ENCODE results near the gene CDC42BPG. TPM values are rescaled to one million over a fixed set of nuclear protein-coding genes. Genes with fewer than 3 reads are reported as not detected.
A peak's percentile ranks its signal among the peaks of the same experiment; 100 is the strongest.

CDC42BPG gene
- total RNA-seq, 1 experiment from 2014 or later = 0.15 TPM

DNA sequence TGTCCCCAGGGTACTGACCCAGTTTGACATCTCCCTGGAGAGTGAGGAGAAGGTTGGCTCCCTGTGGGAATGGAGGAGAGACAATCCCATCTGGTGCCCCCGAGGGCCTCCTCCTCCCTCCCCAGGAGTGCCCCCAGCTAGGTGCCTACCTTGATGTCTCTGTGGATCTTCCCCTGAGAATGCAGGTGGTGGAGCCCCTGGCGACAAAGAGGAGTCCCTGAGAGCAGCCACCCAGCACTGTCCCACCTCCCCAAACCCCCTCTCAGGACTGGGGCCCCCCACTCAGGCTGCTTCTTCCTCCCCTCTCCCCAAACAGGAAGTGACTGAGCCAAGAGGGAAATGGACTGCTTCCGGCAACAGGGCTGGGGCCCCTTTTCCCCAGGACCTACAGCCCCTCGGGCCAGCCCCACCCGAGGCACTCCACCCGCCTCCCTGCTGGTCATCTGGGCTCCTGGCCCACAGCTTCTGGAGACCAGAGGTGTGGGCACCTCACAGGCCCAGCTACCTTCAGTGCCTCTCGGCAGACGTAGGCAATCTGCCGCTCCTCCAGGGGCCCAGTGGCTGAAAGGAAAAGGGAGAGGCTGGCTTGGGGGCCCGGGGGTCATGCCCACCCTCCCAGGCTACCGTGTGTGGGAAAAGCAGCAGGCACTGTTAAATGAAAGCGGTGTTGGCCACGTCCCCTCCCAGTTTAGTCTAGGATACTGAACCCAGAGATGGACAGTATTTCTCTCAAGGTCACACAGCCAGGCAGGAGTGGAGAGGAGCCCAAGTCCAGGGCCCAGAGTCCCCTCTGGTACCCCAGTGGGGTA is 42.7 kb downstream of the CDC42BPG start:
- peak overlapping the region; percentile 87 for H3K4me3 ChIP-seq (ENCODE audit: low read length)
- H3K27me3 ChIP-seq (ENCODE audit: low read length) = no peaks in the 10 kb centered on the region
- H3K4me1 ChIP-seq (ENCODE audit: low read length) = peaks cover 45% of the 10 kb centered on the region
- peak overlapping the region; percentile 85 for H3K27ac ChIP-seq (ENCODE audit: low read length)
- no peaks in the 10 kb centered on the region for H4K20me1 ChIP-seq (ENCODE audit: insufficient read depth, low read depth, low read length)
- peak; percentile 55 for DNase-seq
- H3K36me3 ChIP-seq (ENCODE audit: insufficient read depth, low read length) = 0 out of 2 replicates have a peak, but pooled peaks cover 4% of the 10 kb centered on the region
- peak overlapping the region; percentile 88 for H3K4me2 ChIP-seq (ENCODE audit: low read depth, low read length, poor library complexity, severe bottlenecking)
- no peaks in the 10 kb centered on the region for H3K9me3 ChIP-seq (ENCODE audit: low read length)
- H3K79me2 ChIP-seq (ENCODE audit: low read length) = peaks cover 6% of the 10 kb centered on the region
- no peaks in the 10 kb centered on the region for H3K9me2 ChIP-seq (replicated peaks; ENCODE audit: insufficient read depth, low read length)
- peak overlapping the region; percentile 82 for H3K9ac ChIP-seq (ENCODE audit: low read length)
- no peak overlapping the region for H2AFZ ChIP-seq (ENCODE audit: low read length)

GRCh38 chr11:64801158-64801464 is 43.3 kb downstream of the CDC42BPG start:
- 0 out of 2 replicates have a peak, but pooled peaks cover 7% of the 10 kb centered on the region for H3K36me3 ChIP-seq (ENCODE audit: insufficient read depth, low read length)
- H3K9ac ChIP-seq (ENCODE audit: low read length) = peak overlapping the region; percentile 82
- DNase-seq = peak; percentile 58
- no peaks in the 10 kb centered on the region for H3K9me2 ChIP-seq (replicated peaks; ENCODE audit: insufficient read depth, low read length)
- peak overlapping the region; percentile 87; the same call in 1 of the 2 replicates for H3K4me3 ChIP-seq (ENCODE audit: low read length)
- no peak overlapping the region for H2AFZ ChIP-seq (ENCODE audit: low read length)
- peaks cover 45% of the 10 kb centered on the region for H3K4me1 ChIP-seq (ENCODE audit: low read length)
- H3K79me2 ChIP-seq (ENCODE audit: low read length) = peaks cover 6% of the 10 kb centered on the region
- no peaks in the 10 kb centered on the region for H3K27me3 ChIP-seq (ENCODE audit: low read length)
- no peaks in the 10 kb centered on the region for H4K20me1 ChIP-seq (ENCODE audit: insufficient read depth, low read depth, low read length)
- no peaks in the 10 kb centered on the region for H3K9me3 ChIP-seq (ENCODE audit: low read length)
- H3K27ac ChIP-seq (ENCODE audit: low read length) = peak overlapping the region; percentile 85
- H3K4me2 ChIP-seq (ENCODE audit: low read depth, low read length, poor library complexity, severe bottlenecking) = peak overlapping the region; percentile 88

GRCh38 chr11:64800303-64801157 is 43.9 kb downstream of the CDC42BPG start:
- peaks cover 6% of the 10 kb centered on the region for H3K79me2 ChIP-seq (ENCODE audit: low read length)
- no peaks in the 10 kb centered on the region for H3K27me3 ChIP-seq (ENCODE audit: low read length)
- H3K4me3 ChIP-seq (ENCODE audit: low read length) = peak overlapping the region; percentile 87; the same call in 1 of the 2 replicates
- H3K9ac ChIP-seq (ENCODE audit: low read length) = peak overlapping the region; percentile 82
- H3K4me2 ChIP-seq (ENCODE audit: low read depth, low read length, poor library complexity, severe bottlenecking) = peak overlapping the region; percentile 88
- 0 out of 2 replicates have a peak, but pooled peaks cover 7% of the 10 kb centered on the region for H3K36me3 ChIP-seq (ENCODE audit: insufficient read depth, low read length)
- peaks cover 45% of the 10 kb centered on the region for H3K4me1 ChIP-seq (ENCODE audit: low read length)
- DNase-seq = no peak
- H3K27ac ChIP-seq (ENCODE audit: low read length) = peak overlapping the region; percentile 85
- H4K20me1 ChIP-seq (ENCODE audit: insufficient read depth, low read depth, low read length) = no peaks in the 10 kb centered on the region
- H2AFZ ChIP-seq (ENCODE audit: low read length) = no peak overlapping the region
- H3K9me2 ChIP-seq (replicated peaks; ENCODE audit: insufficient read depth, low read length) = no peaks in the 10 kb centered on the region
- no peaks in the 10 kb centered on the region for H3K9me3 ChIP-seq (ENCODE audit: low read length)

DNA sequence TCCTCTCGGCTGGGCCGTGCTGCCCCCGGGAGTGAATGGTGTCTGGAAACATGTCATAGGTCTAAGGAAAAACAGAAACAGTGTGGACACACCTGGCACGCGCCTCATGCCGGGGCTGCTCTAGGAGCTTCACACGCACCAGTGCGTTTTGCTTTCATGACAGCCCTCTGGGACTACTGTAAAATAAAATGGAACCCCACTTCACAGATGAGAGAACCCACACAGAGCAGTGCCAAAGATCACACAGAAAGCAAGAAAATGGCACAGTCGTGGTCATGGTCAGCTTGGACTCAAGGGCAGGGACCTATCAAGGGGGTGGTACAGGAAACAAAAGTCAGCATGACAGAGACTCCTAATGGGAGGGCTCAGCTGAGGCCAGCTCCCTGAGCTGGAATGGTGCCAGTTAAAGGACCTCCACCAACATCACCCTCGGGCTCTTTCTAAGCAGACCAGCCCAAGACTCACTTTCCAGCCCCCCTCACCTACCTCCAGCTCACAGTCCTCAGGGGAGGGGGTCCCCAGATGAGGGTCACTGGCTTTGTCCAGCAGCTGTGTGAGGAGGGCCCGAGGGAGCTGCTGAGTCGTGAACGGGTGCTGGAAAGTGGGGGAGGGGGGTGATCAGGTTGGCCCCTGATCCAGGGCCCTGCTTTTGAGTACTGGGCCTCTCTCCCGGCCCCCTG is 44.7 kb downstream of the CDC42BPG start:
- Histone ChIP-seq H4K20me1 (ENCODE audit: insufficient read depth, low read depth, low read length) (no peaks in the 10 kb centered on the region), H3K36me3 (ENCODE audit: insufficient read depth, low read length) (0 out of 2 replicates have a peak, but pooled peaks cover 7% of the 10 kb centered on the region), H3K4me3 (ENCODE audit: low read length) (peak overlapping the region; percentile 87; the same call in 1 of the 2 replicates), H3K9me2 (replicated peaks; ENCODE audit: insufficient read depth, low read length) (no peaks in the 10 kb centered on the region), H3K4me2 (ENCODE audit: low read depth, low read length, poor library complexity, severe bottlenecking) (peak overlapping the region; percentile 88), H3K4me1 (ENCODE audit: low read length) (peaks cover 45% of the 10 kb centered on the region), H3K79me2 (ENCODE audit: low read length) (peaks cover 6% of the 10 kb centered on the region), H3K9me3 (ENCODE audit: low read length) (no peaks in the 10 kb centered on the region), H3K27ac (ENCODE audit: low read length) (peak overlapping the region; percentile 85), H3K27me3 (ENCODE audit: low read length) (no peaks in the 10 kb centered on the region), H2AFZ (ENCODE audit: low read length) (no peak overlapping the region), H3K9ac (ENCODE audit: low read length) (peak overlapping the region; percentile 82)
- DNase-seq = peak; percentile 82

GRCh38 chr11:64799256-64799622 is 45.2 kb downstream of the CDC42BPG start:
- no peaks in the 10 kb centered on the region for H3K27me3 ChIP-seq (ENCODE audit: low read length)
- no peak overlapping the region; the same call in 1 of the 2 replicates for H3K4me3 ChIP-seq (ENCODE audit: low read length)
- no peaks in the 10 kb centered on the region for H4K20me1 ChIP-seq (ENCODE audit: insufficient read depth, low read depth, low read length)
- H3K4me2 ChIP-seq (ENCODE audit: low read depth, low read length, poor library complexity, severe bottlenecking) = peak overlapping the region; percentile 88
- H3K4me1 ChIP-seq (ENCODE audit: low read length) = peaks cover 45% of the 10 kb centered on the region
- no peaks in the 10 kb centered on the region for H3K9me3 ChIP-seq (ENCODE audit: low read length)
- H2AFZ ChIP-seq (ENCODE audit: low read length) = no peak overlapping the region
- 0 out of 2 replicates have a peak, but pooled peaks cover 7% of the 10 kb centered on the region for H3K36me3 ChIP-seq (ENCODE audit: insufficient read depth, low read length)
- H3K9ac ChIP-seq (ENCODE audit: low read length) = peak overlapping the region; percentile 82; the same call in 1 of the 2 replicates
- H3K9me2 ChIP-seq (replicated peaks; ENCODE audit: insufficient read depth, low read length) = no peaks in the 10 kb centered on the region
- H3K79me2 ChIP-seq (ENCODE audit: low read length) = peaks cover 6% of the 10 kb centered on the region
- peak overlapping the region; percentile 85 for H3K27ac ChIP-seq (ENCODE audit: low read length)
- DNase-seq = no peak

GRCh38 chr11:64796757-64797541 is 47.5 kb downstream of the CDC42BPG start:
- Histone ChIP-seq H3K4me3 (ENCODE audit: low read length) (no peak overlapping the region), H3K36me3 (ENCODE audit: insufficient read depth, low read length) (0 out of 2 replicates have a peak, but pooled peaks cover 7% of the 10 kb centered on the region), H3K27ac (ENCODE audit: low read length) (no peak overlapping the region), H3K9ac (ENCODE audit: low read length) (no peak overlapping the region), H2AFZ (ENCODE audit: low read length) (no peak overlapping the region), H3K9me3 (ENCODE audit: low read length) (no peaks in the 10 kb centered on the region), H4K20me1 (ENCODE audit: insufficient read depth, low read depth, low read length) (no peaks in the 10 kb centered on the region), H3K79me2 (ENCODE audit: low read length) (no peaks in the 10 kb centered on the region), H3K9me2 (replicated peaks; ENCODE audit: insufficient read depth, low read length) (no peaks in the 10 kb centered on the region), H3K4me1 (ENCODE audit: low read length) (peaks cover 34% of the 10 kb centered on the region), H3K4me2 (ENCODE audit: low read depth, low read length, poor library complexity, severe bottlenecking) (no peak overlapping the region), H3K27me3 (ENCODE audit: low read length) (no peaks in the 10 kb centered on the region)
- DNase-seq = no peak

DNA sequence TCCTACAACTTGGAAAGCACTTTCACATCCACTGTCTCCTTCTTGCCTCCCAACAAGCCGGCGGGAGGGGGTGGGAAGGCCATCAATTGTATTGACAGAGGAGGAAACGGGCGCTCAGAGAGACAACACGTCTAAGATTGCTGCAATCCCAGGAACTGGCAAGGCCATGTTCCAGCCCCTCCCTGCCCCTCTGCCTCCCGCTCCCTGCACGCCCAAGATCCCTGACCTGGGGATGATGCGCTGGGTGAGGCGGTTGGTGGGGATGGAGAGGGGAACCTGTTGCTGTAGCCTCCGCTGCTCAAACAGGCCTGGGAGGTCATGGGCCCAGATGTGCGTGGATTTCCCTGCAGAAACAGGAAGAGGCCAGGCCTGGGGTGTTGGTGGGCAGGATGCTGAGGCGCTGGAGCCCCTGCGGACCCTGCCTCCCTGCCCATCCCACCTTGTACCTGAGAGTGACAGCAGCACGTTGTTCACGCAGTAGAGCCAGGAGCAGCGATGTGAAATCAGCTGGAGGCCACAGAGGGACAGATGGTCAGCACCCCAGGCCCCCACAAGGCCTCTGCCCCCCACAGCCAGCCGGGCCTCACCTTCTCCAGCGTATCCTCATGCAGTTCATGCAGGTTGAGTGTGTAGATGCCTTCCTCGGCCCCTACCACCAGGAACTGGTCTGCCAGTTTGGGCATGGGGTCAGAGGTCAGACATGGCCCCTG is 48.3 kb downstream of the CDC42BPG start:
- no peak overlapping the region for H3K4me3 ChIP-seq (ENCODE audit: low read length)
- peaks cover 26% of the 10 kb centered on the region for H3K4me1 ChIP-seq (ENCODE audit: low read length)
- no peak for DNase-seq
- H3K4me2 ChIP-seq (ENCODE audit: low read depth, low read length, poor library complexity, severe bottlenecking) = no peak overlapping the region
- 0 out of 2 replicates have a peak, but pooled peaks cover 7% of the 10 kb centered on the region for H3K36me3 ChIP-seq (ENCODE audit: insufficient read depth, low read length)
- no peaks in the 10 kb centered on the region for H3K9me2 ChIP-seq (replicated peaks; ENCODE audit: insufficient read depth, low read length)
- no peak overlapping the region for H3K9ac ChIP-seq (ENCODE audit: low read length)
- no peaks in the 10 kb centered on the region for H4K20me1 ChIP-seq (ENCODE audit: insufficient read depth, low read depth, low read length)
- no peak overlapping the region for H2AFZ ChIP-seq (ENCODE audit: low read length)
- no peaks in the 10 kb centered on the region for H3K9me3 ChIP-seq (ENCODE audit: low read length)
- H3K27ac ChIP-seq (ENCODE audit: low read length) = no peak overlapping the region
- H3K79me2 ChIP-seq (ENCODE audit: low read length) = no peaks in the 10 kb centered on the region
- H3K27me3 ChIP-seq (ENCODE audit: low read length) = no peaks in the 10 kb centered on the region
